Parathyroid adenoma (tissue), 2 donors: ENCODE data around the gene MED9.
"Not testable (repeated sequence)": the region's sequence is repeated elsewhere in the genome, so short reads cannot be mapped to it uniquely, and the experiment has no call there.

Experiments used
- H2AFZ ChIP-seq: fragments of 300-600 bp; sonication (generic); one replicate; pipeline ENCODE4 v1.7.0; 2017; ENCODE audit warnings: antibody characterized with exemption, mild to moderate bottlenecking
- H3K27ac ChIP-seq: fragments of 300-600 bp; sonication (generic); one replicate; pipeline ENCODE4 v1.7.0; 2017
- H3K27me3 ChIP-seq: fragments of 300-600 bp; sonication (generic); one replicate; pipeline ENCODE4 v1.7.0; 2017; ENCODE audit warnings: low read length; ENCODE audit not compliant: control insufficient read depth, insufficient read depth
- H3K36me3 ChIP-seq: fragments of 300-600 bp; sonication (generic); one replicate; pipeline ENCODE4 v1.7.0; 2017; ENCODE audit warnings: low read length; ENCODE audit not compliant: control insufficient read depth, insufficient read depth
- H3K4me1 ChIP-seq: fragments of 300-600 bp; sonication (generic); one replicate; pipeline ENCODE4 v1.7.0; 2017; ENCODE audit warnings: control low read depth
- H3K4me2 ChIP-seq: fragments of 300-600 bp; sonication (generic); one replicate; pipeline ENCODE4 v1.7.0; 2017; ENCODE audit warnings: low read length
- H3K4me3 ChIP-seq: fragments of 300-600 bp; sonication (generic); one replicate; pipeline ENCODE4 v1.7.0; 2017; ENCODE audit warnings: low read depth, low read length
- H3K79me2 ChIP-seq: fragments of 300-600 bp; sonication (generic); one replicate; pipeline ENCODE4 v1.7.0; 2017; ENCODE audit warnings: control low read depth
- H3K9ac ChIP-seq: fragments of 300-600 bp; sonication (generic); one replicate; pipeline ENCODE4 v1.7.0; 2017; ENCODE audit warnings: mild to moderate bottlenecking
- H3K9me3 ChIP-seq: fragments of 300-600 bp; sonication (generic); one replicate; pipeline ENCODE4 v1.7.0; 2017; ENCODE audit warnings: low read length; ENCODE audit not compliant: control insufficient read depth
- TF ChIP-seq, protein P1 (sequence below): fragments of 300-600 bp; sonication (generic); IDR thresholded peaks from one replicate; pipeline ENCODE4 v1.7.0; 2017; ENCODE audit warnings: antibody characterized with exemption, mild to moderate bottlenecking
- donor health status: primary hyperparathyroidism.

Gene MED9

DNA sequence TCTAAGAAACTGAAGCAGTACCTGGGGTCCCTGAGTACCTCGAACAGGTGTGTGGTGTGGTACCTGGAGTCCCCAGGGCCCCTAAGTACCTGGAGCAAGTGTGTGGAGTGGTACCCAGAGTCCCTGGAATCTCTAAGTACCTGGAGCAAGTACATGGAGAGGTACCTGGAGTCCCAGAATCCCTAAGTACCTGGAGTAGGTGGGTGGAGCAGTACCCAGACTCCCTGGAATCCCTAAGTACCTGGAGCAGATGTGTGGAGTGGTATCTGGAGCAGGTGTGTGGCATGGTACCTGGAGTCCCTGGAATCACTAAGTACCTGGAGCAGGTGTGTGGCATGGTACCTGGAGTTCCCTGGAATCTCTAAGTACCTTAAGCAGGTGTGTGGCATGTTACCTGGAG lies 22.5 kb upstream of the MED9 start:
- Histone ChIP-seq H2AFZ (no peak overlapping the region), H3K4me3 (no peak overlapping the region), H3K9ac (no peak overlapping the region), H3K27me3 (no peaks in the 10 kb centered on the region), H3K79me2 (no peaks in the 10 kb centered on the region), H3K9me3 (no peaks in the 10 kb centered on the region), H3K27ac (no peak overlapping the region), H3K4me2 (no peak overlapping the region), H3K36me3 (no peaks in the 10 kb centered on the region), H3K4me1 (no peaks in the 10 kb centered on the region)
- TF ChIP-seq, protein P1, sequence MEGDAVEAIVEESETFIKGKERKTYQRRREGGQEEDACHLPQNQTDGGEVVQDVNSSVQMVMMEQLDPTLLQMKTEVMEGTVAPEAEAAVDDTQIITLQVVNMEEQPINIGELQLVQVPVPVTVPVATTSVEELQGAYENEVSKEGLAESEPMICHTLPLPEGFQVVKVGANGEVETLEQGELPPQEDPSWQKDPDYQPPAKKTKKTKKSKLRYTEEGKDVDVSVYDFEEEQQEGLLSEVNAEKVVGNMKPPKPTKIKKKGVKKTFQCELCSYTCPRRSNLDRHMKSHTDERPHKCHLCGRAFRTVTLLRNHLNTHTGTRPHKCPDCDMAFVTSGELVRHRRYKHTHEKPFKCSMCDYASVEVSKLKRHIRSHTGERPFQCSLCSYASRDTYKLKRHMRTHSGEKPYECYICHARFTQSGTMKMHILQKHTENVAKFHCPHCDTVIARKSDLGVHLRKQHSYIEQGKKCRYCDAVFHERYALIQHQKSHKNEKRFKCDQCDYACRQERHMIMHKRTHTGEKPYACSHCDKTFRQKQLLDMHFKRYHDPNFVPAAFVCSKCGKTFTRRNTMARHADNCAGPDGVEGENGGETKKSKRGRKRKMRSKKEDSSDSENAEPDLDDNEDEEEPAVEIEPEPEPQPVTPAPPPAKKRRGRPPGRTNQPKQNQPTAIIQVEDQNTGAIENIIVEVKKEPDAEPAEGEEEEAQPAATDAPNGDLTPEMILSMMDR: no peak

DNA sequence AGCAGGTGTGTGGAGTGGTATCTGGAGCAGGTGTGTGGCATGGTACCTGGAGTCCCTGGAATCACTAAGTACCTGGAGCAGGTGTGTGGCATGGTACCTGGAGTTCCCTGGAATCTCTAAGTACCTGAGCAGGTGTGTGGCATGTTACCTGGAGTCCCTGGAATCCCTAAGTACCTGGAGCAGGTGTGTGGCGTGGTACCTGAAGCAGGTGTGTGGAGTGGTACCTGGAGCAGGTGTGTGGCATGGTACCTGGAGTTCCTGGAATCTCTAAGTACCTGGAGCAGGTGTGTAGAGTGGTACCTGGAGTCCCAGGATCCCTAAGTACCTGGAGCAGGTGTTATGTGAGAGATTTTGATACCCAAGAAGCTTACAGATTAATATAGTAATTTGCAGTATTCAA lies 22.1 kb upstream of the MED9 start:
- H3K4me3 ChIP-seq, H3K27me3 ChIP-seq, H3K4me1 ChIP-seq, H3K9me3 ChIP-seq, H3K27ac ChIP-seq, H3K4me2 ChIP-seq, H3K9ac ChIP-seq, H2AFZ ChIP-seq, H3K79me2 ChIP-seq, H3K36me3 ChIP-seq: not testable (repeated sequence)

DNA sequence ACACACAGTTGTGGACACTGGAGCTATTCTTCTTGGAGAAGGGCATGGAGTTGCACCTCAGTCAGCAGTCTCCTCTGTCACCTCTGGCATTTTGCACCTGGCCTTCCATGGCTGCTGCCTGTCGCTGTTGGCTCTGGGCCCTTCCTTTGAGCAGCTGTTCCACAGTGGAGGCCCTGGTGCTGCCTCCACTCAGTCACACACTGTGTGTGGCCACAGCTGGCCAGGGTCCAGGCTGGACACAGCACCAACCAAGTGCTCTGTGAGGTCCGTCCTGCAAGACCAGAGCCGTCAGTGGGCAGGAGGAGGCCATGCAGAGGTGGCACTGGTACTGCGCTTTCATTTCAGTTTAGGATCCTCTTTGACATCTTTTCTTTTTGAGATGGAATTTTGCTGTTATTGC lies 21.6 kb upstream of the MED9 start:
- Histone ChIP-seq H3K36me3 (no peaks in the 10 kb centered on the region), H2AFZ (no peak overlapping the region), H3K4me1 (no peaks in the 10 kb centered on the region), H3K27ac (no peak overlapping the region), H3K9ac (no peak overlapping the region), H3K79me2 (no peaks in the 10 kb centered on the region), H3K27me3 (no peaks in the 10 kb centered on the region), H3K4me3 (no peak overlapping the region), H3K4me2 (no peak overlapping the region), H3K9me3 (no peaks in the 10 kb centered on the region)
- TF ChIP-seq, protein P1: no peak

DNA sequence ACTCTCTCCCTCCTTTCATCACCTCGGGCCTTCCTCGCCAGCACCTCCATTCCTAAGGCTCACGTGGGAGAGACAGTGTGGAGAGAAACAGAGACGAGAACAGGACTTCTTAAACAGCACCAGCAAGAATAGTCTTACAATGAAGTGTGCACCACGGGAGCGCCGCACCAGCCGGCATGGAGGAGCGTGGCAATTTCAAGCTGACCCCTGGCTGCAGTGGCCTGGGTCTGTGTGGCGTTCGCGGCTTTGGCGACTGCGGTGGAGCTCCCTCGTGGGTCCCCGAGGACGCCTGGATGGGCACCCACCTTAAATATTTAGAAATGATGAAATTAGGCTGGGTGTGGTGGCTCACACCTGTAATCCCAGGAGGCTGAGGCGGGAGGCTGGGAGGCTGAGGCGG lies 20.5 kb upstream of the MED9 start:
- Histone ChIP-seq H3K36me3 (no peaks in the 10 kb centered on the region), H3K9ac (no peak overlapping the region), H3K4me1 (no peaks in the 10 kb centered on the region), H3K27me3 (no peaks in the 10 kb centered on the region), H2AFZ (no peak overlapping the region), H3K4me2 (no peak overlapping the region), H3K9me3 (no peaks in the 10 kb centered on the region), H3K4me3 (no peak overlapping the region), H3K79me2 (no peaks in the 10 kb centered on the region), H3K27ac (no peak overlapping the region)
- TF ChIP-seq, protein P1: no peak

DNA sequence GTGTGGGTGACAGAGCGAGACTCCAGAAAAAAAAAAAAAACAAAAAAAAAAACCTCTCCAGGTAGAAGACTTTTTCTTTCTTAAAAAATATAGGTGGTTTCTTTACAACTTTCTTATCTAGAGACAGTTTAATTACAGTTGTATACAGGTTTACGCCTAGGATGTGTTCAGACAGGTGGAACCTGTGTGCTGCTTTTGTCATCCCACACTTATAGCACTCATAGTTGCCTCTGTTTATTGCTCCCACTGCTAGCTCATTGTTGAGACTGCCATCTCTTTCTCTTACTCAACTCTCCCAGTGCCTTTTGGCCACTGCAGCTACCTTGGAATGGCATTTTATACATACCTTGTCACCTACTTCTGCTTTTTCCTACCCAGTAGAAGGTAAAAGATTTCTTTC lies 19.1 kb upstream of the MED9 start:
- Histone ChIP-seq H2AFZ (no peak overlapping the region), H3K4me3 (no peak overlapping the region), H3K79me2 (no peaks in the 10 kb centered on the region), H3K4me2 (no peak overlapping the region), H3K27me3 (no peaks in the 10 kb centered on the region), H3K27ac (no peak overlapping the region), H3K9me3 (no peaks in the 10 kb centered on the region), H3K9ac (no peak overlapping the region), H3K4me1 (no peaks in the 10 kb centered on the region), H3K36me3 (no peaks in the 10 kb centered on the region)
- TF ChIP-seq, protein P1: no peak
